ENCODE results near the gene PLEKHG5.
A peak's percentile ranks its signal among the peaks of the same experiment; 100 is the strongest.

PLEKHG5 gene

GRCh38 chr1:6475381-6476133, 15.9 kb downstream of the PLEKHG5 start:
- peak; percentile 73 for DNase-seq

DNA sequence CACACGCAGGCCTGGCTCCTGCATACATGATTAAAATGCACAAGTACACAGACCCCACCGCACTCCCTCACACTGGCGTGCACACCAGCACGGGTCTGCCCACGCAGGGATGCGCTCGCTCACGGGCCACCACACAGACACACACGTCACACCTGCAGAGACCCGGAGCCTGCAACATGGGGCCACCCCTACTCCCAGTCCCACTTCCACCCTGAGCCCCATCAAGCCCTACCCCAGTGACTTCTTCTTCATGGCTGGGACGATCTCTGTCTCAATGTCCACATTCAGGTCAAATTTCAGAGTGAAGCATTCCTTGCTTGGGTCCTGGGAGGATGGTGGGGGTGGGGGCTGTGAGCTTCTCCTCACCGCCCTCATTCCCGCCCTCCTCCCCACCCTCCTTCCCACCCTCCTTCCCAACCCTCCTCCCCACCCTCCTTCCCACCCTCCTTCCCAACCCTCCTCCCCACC, 16.6 kb downstream of the PLEKHG5 start:
- DNase-seq = no peak

DNA sequence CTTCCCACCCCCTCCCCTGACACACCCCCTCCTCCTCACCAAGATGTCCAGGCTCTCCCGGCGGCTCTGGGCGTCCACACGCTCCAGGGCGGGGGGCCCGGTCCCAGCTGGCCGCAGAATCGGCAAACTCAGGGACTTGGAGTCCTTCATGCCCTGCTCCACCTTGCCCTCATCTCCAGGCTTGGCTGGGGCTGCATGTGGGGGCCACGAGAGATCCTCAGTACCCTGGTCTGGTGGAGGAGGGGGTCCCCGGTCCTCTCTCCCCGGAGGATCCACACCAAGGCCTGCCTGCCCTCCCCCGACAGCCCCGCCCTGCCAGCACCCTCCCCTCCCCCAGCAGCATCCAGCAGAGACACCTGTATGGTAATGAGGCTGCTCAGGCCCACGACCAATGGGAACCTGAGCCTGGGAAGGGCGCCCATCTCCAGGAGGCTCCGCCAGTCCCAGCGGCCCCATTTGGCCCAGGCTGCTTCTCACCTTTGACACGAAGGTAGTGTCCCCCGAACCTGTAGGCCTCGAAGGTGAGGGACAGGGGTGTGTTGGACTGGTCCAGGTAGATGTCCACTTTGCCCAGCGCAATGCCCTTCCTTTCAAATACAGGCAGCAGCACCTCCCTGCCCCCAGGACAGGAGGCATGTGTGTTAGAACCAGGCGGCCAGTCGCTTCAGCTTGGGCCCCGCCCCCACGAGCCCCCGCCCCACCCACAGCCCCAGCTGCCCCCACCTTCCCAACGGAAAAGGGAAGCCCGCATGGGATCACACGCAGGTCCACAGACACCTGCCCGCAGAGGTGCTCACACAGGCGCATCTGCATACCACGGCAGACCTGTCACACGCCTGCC, 17.3 kb downstream of the PLEKHG5 start:
- no peak for DNase-seq

DNA sequence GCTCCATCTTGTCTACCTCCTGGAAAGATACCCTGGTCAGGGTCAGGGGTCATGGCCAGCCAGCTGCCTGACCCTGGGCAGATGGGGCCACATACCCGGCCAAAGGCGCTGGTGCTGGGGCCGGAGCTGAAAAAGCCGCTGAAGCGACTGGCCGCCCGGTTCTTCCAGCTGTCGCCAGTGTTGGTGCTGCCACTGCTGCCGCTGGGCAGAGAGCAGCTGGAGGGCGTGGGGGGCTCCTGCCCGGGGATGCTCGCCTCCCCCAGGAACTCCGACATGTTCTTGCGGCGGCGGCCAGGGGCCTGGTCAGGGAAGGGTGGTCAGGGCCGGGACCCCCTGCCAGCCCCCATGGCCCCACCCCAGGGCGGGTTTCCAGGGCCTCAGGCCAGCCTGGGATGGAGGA, 18.3 kb downstream of the PLEKHG5 start:
- no peak for DNase-seq

DNA sequence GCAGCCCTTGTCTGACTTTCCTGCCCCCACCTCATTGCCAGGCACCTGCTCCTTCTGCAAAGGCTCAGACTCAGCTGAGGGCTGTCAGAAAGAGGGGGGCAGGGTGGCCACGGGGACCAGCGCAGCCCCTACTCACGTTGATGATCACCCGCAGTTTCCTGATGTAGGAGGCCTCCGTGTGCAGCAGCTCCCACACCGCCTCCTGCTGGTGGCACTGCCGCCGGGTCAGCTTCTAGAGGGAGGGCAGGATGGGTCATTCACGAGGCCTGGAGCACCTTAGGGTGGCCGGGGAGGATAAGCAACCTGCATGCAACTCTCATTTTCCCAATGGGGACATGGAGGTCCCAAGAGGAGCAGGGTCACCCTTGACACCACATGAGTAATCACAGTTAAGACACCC, 19.1 kb downstream of the PLEKHG5 start:
- no peak for DNase-seq

DNA sequence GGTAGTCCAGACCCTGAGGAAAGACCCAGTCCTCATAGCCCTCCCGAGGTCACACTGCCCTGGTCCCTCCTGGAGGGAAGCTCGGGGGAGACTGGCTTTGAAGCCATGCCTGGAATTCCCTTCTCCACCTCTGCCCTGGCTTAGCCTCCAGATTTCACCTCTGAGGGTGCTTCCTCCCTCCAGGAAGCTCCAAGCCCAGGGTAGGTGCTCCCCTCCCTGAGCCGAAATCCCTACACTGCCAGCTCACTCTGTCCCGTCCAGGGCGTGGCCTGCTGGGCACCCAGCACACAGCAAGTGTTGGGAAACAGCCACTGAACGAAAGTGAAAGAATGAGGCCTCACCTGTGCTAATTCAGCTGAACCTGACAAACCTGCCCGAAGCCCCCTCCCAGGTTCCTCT, 19.5 kb downstream of the PLEKHG5 start:
- no peak for DNase-seq

GRCh38 chr1:6471086-6471969, 20.1 kb downstream of the PLEKHG5 start:
- DNase-seq = no peak

DNA sequence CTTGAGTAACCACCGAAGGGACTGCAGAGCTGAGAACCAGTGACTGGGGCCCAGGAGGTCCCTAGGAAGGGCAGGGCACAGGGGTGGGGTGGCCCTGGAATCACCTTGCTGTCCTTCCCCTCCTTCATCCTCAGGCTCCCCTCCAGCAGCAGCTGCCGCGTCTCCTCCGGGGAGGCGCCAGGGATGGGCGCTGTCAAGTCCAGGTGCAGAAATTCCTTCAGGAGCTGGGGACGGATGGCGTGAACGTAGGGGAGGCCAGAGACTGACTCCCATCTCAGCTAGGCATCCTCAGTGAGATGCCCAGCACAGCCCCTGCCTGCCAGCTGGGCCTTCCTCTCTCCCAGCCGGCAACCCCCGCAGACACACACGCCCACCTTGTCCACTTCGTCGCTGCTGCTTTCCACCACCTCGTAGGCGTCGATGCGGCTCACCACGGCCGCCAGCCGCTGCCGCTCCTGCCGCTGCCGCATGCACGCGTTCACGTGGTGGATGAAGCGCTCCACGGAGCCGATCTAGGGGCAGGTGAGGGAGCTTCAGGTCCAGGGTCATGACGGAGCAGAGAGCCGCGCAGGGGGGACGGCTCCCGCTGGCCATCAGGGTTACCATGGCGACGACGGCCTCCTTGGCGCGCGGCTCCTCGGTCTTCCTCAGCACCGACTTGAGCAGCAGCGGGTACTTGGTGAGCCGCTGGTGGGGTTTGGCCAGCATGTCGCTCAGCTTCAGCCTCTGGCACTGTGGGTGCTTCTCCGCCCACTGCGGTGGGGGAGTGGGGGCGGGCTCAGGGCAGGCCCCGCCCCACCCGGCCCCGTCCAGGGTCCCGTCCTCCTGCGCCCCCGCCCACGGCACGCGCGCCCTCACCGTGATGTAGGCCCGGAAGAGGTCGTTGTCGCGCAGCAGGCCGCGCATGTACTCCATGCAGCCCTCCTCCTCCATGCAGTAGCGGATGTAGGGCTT, 21.1 kb downstream of the PLEKHG5 start:
- DNase-seq = no peak

DNA sequence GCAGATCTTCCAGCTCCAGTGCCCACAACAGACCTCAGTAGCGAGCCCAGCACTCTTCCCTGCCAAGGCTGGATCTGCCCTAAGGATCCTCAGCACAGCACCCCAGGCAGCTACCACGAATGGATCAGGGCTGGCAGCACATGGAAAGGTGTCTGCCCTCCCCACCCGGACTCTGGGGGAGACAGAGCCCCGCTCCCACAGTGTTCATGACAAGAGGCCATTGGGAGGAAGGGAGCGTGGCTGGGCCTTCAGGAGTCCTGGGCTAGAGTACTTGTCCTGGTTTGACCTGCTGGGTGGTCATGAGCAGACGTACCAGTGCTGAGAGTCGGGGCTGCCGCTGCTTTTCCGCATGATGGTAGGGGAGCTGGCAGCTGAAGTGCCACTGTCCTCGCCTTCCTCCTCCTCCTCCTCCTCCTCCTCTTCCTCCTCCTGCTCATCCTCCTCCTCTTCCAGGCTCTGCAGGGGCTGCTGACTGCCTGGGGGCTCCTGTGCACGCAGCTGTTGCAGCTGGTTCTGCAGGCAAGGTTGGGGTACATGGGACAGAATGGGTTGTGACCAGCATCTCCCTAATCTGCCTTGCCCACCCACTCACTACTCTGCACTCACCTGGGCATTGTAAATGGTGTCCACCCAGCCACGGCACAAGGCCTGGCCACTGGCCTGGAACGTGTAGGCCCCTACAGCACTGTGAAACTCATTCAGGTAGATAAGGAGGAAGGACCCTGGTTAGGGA, 22.6 kb downstream of the PLEKHG5 start:
- no peak for DNase-seq

GRCh38 chr1:6467744-6468688, 23.5 kb downstream of the PLEKHG5 start:
- no peak for DNase-seq

DNA sequence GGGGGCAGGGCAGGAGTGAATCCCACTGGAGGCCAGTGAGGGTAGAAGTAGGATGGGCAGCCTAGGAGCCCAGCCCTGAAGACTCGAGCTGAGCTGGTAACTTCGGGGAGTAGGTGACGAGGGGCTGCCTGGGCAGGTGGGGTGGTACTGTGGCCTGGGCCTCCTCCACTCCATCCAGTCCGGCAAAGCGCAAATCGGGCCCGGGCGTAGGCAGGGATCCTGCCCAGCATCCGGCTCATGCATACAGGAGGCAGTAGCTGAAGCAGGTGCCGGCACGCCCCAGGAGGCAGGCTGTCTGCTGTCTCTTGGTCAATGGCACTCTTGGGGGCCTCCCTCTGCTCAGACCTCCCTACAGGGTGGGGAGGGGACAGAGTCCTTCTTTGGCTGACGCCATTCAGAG, 24.2 kb downstream of the PLEKHG5 start:
- DNase-seq = no peak

DNA sequence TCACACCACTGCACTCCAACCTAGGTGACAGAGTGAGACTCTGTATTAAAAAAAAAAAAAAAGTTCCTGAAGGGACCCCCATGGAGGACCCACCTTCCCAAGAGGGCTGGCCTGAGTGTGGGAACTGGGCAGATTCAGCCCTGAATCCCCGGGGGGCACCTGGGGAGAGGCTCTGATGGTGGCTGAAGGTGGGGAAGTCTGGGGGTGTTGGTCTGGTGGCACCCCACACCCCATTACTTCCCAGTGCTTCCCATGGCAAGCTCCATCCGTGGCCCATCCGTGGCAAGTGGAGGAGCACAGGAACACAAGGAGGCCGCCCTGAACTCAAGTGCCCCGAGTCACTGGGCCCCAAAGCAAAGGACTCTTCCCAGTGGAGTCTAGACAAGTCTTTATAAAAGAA, 24.7 kb downstream of the PLEKHG5 start:
- no peak for DNase-seq

GRCh38 chr1:6466023-6466422, 25.4 kb downstream of the PLEKHG5 start, which contains the start of gene TNFRSF25:
Gene TNFRSF25, minus strand, starts transcription at chr1:6466173. Its CDS starts 66 bp downstream, at chr1:6466107.
- peak; percentile 50 for DNase-seq

DNA sequence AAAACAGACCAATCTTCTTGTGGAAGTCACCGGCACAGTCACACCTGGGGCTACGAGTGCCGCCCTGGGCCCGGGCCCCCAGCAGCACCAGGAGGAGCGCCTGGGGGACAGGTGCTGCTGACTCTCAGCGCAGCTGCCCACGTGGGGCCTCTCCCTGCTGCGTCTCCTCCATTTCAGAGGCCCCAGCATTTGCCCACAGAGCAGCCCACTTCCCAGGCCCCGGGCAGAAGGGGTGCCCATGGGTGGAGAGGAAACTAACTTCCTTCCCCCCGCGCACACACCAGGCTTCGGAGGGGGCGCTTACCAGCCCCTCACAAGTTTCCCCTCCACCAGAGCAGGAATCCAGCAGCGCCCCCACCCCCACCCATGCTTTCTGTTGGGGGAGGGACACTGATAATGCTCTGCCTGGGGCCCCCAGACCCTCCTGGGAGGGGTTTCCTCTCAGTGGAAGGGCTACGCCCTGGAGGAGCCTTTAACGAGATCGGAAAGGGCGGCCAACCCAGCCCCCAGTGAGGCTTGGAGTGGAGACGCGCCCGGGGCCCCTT, 25.9 kb downstream of the PLEKHG5 start:
- DNase-seq = peak; percentile 54

GRCh38 chr1:6464915-6465314, 26.6 kb downstream of the PLEKHG5 start:
- no peak for DNase-seq

DNA sequence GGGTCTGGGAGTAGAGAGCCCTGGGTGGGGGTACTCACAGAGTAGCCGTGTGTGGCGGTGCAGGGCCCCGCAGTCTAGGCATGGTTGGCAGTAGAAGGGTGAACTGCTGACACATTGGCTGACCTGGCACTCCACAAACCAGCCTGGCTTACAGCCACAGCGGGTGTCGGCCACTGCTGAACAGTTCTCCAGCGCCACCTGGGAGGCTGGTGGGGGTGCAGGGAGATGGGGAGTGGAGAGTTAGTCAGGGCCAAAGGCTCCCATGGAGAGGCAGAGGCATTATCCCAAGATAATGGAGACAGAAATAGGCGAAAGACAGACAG, 27.0 kb downstream of the PLEKHG5 start:
- peak; percentile 45 for DNase-seq

GRCh38 chr1:6463120-6463412, 28.4 kb downstream of the PLEKHG5 start:
- no peak for DNase-seq

GRCh38 chr1:6462412-6463119, 28.9 kb downstream of the PLEKHG5 start:
- DNase-seq = no peak

Measured in stimulated activated CD4-positive, alpha-beta T cell treated with anti-CD3 and anti-CD28 coated beads, Interleukin-1b, Interleukin-23, amount 100 ng/mL, for 48 hours (primary cell).